GM18499 (cell line): ENCODE measurements around the gene GLRX.

Source experiments
- ATAC-seq: cut with Tn5 transposase; IDR thresholded peaks from one replicate; pipeline ENCODE4 v1.9.1; 2021; ENCODE audit warnings: moderate number of reproducible peaks; ENCODE audit not compliant: insufficient read depth, unreplicated experiment

Gene GLRX

GRCh38 chr5:95822542-95823181, at the start of gene GLRX:
Gene GLRX, minus strand, starts transcription at chr5:95822726. Its CDS starts 64 bp downstream, at chr5:95822662.
- no peak for ATAC-seq

- no peak for ATAC-seq
These were observed 48.8 kb upstream of the GLRX start for GRCh38 chr5:95871146-95871806.

GRCh38 chr5:95870105-95870672, 47.7 kb upstream of the GLRX start:
- peak; percentile 54 for ATAC-seq

- peak; percentile 35 for ATAC-seq
These were observed 46.8 kb upstream of the GLRX start for GRCh38 chr5:95869173-95869855.

- ATAC-seq = no peak
These were observed 45.6 kb upstream of the GLRX start for GRCh38 chr5:95868136-95868535.

- no peak for ATAC-seq
These were observed 44.0 kb upstream of the GLRX start for GRCh38 chr5:95866435-95867040.

GRCh38 chr5:95864944-95865504, 42.5 kb upstream of the GLRX start:
- ATAC-seq = no peak

GRCh38 chr5:95864456-95864855, 41.9 kb upstream of the GLRX start:
- ATAC-seq = no peak

- ATAC-seq = no peak
These were observed 40.8 kb upstream of the GLRX start for GRCh38 chr5:95863383-95863757.

- no peak for ATAC-seq
These were observed 40.3 kb upstream of the GLRX start for GRCh38 chr5:95862671-95863382.

- no peak for ATAC-seq
These were observed 39.5 kb upstream of the GLRX start for GRCh38 chr5:95861864-95862561.

GRCh38 chr5:95861221-95861863, 38.8 kb upstream of the GLRX start:
- ATAC-seq = no peak

GRCh38 chr5:95859661-95860060, 37.1 kb upstream of the GLRX start:
- no peak for ATAC-seq

GRCh38 chr5:95858661-95859595, 36.4 kb upstream of the GLRX start:
- peak; percentile 62 for ATAC-seq

- ATAC-seq = no peak
These were observed 35.5 kb upstream of the GLRX start for GRCh38 chr5:95858023-95858461.

GRCh38 chr5:95857185-95857945, 34.8 kb upstream of the GLRX start:
- no peak for ATAC-seq

GRCh38 chr5:95856501-95856981, 34.0 kb upstream of the GLRX start:
- no peak for ATAC-seq
